ENCODE results near the gene NEK7.

Gene NEK7

GRCh38 chr1:198141668-198142351 is 15.0 kb upstream of the NEK7 start:
- Histone ChIP-seq H4K8ac (ENCODE audit: low read depth, low read length) (no peak overlapping the region), H3K79me1 (ENCODE audit: low read length) (no peaks in the 10 kb centered on the region), H2BK5ac (ENCODE audit: low read depth, low read length, poor library complexity) (no peak overlapping the region), H2BK120ac (ENCODE audit: insufficient read depth, low read length, poor library complexity) (no peak overlapping the region), H3K4me1 (ENCODE audit: control insufficient read depth in 1 of 2, insufficient read depth in 2 of 2, low read length in 2 of 2) (no peaks in the 10 kb centered on the region), H3K4ac (ENCODE audit: low read depth, low read length) (no peak overlapping the region), H4K91ac (ENCODE audit: low read depth, low read length) (no peak overlapping the region), H2BK12ac (ENCODE audit: low read length) (no peak overlapping the region), H3K79me2 (ENCODE audit: control insufficient read depth, insufficient read depth, low read length, poor library complexity) (no peaks in the 10 kb centered on the region), H3K4me2 (ENCODE audit: low read length) (no peak overlapping the region), H3K36me3 (ENCODE audit: control insufficient read depth in 1 of 2, insufficient read depth in 2 of 2, low read length in 2 of 2) (no peaks in the 10 kb centered on the region), H3K23ac (ENCODE audit: low read length) (no peak overlapping the region), H3K9me3 (ENCODE audit: insufficient read depth, low read depth, low read length) (no peaks in the 10 kb centered on the region), H2AFZ (ENCODE audit: insufficient read depth, low read length, poor library complexity) (no peak overlapping the region), H3K14ac (ENCODE audit: low read length) (no peak overlapping the region), H4K12ac (ENCODE audit: low read depth, low read length) (no peak overlapping the region), H3K27ac (ENCODE audit: low read depth, low read length) (no peak overlapping the region), H3K4me3 (ENCODE audit: low read depth, low read length) (no peak overlapping the region), H2AK5ac (ENCODE audit: low read length) (no peak overlapping the region), H3K9ac (ENCODE audit: low read length) (no peak overlapping the region), H3K18ac (ENCODE audit: low read length) (no peak overlapping the region), H3K27me3 (ENCODE audit: insufficient read depth, low read length) (no peaks in the 10 kb centered on the region)
- WGBS (ENCODE audit: extremely low coverage, insufficient coverage, insufficient read length) = no CpG with 5 or more reads among the region's 2 CpGs
- no peak for DNase-seq

GRCh38 chr1:198143797-198144196 is 13.0 kb upstream of the NEK7 start:
- H3K18ac ChIP-seq (ENCODE audit: low read length) = no peak overlapping the region
- no peak overlapping the region for H2BK5ac ChIP-seq (ENCODE audit: low read depth, low read length, poor library complexity)
- no peak overlapping the region for H2BK120ac ChIP-seq (ENCODE audit: insufficient read depth, low read length, poor library complexity)
- no peak overlapping the region for H3K14ac ChIP-seq (ENCODE audit: low read length)
- H4K12ac ChIP-seq (ENCODE audit: low read depth, low read length) = no peak overlapping the region
- H4K91ac ChIP-seq (ENCODE audit: low read depth, low read length) = no peak overlapping the region
- no peak overlapping the region for H3K4me3 ChIP-seq (ENCODE audit: low read depth, low read length)
- H2AK5ac ChIP-seq (ENCODE audit: low read length) = no peak overlapping the region
- H3K27ac ChIP-seq (ENCODE audit: low read depth, low read length) = no peak overlapping the region
- H3K4me1 ChIP-seq (ENCODE audit: control insufficient read depth in 1 of 2, insufficient read depth in 2 of 2, low read length in 2 of 2) = no peaks in the 10 kb centered on the region
- WGBS (ENCODE audit: extremely low coverage, insufficient coverage, insufficient read length) = no CpG with 5 or more reads among the region's 3 CpGs
- no peak overlapping the region for H3K4ac ChIP-seq (ENCODE audit: low read depth, low read length)
- DNase-seq = no peak
- no peak overlapping the region for H3K9ac ChIP-seq (ENCODE audit: low read length)
- H2BK12ac ChIP-seq (ENCODE audit: low read length) = no peak overlapping the region
- H2AFZ ChIP-seq (ENCODE audit: insufficient read depth, low read length, poor library complexity) = no peak overlapping the region
- no peaks in the 10 kb centered on the region for H3K9me3 ChIP-seq (ENCODE audit: insufficient read depth, low read depth, low read length)
- no peaks in the 10 kb centered on the region for H3K27me3 ChIP-seq (ENCODE audit: insufficient read depth, low read length)
- H3K23ac ChIP-seq (ENCODE audit: low read length) = no peak overlapping the region
- no peaks in the 10 kb centered on the region for H3K79me1 ChIP-seq (ENCODE audit: low read length)
- no peak overlapping the region for H4K8ac ChIP-seq (ENCODE audit: low read depth, low read length)
- H3K36me3 ChIP-seq (ENCODE audit: control insufficient read depth in 1 of 2, insufficient read depth in 2 of 2, low read length in 2 of 2) = no peaks in the 10 kb centered on the region
- H3K79me2 ChIP-seq (ENCODE audit: control insufficient read depth, insufficient read depth, low read length, poor library complexity) = no peaks in the 10 kb centered on the region
- no peak overlapping the region for H3K4me2 ChIP-seq (ENCODE audit: low read length)

GRCh38 chr1:198147216-198147615 is 9.6 kb upstream of the NEK7 start:
- Histone ChIP-seq H3K9me3 (ENCODE audit: insufficient read depth, low read depth, low read length) (no peaks in the 10 kb centered on the region), H3K14ac (ENCODE audit: low read length) (no peak overlapping the region), H3K27ac (ENCODE audit: low read depth, low read length) (no peak overlapping the region), H3K4ac (ENCODE audit: low read depth, low read length) (no peak overlapping the region), H3K79me1 (ENCODE audit: low read length) (no peaks in the 10 kb centered on the region), H3K23ac (ENCODE audit: low read length) (no peak overlapping the region), H3K36me3 (ENCODE audit: control insufficient read depth in 1 of 2, insufficient read depth in 2 of 2, low read length in 2 of 2) (no peaks in the 10 kb centered on the region), H2AK5ac (ENCODE audit: low read length) (no peak overlapping the region), H2BK120ac (ENCODE audit: insufficient read depth, low read length, poor library complexity) (no peak overlapping the region), H3K27me3 (ENCODE audit: insufficient read depth, low read length) (no peaks in the 10 kb centered on the region), H4K12ac (ENCODE audit: low read depth, low read length) (no peak overlapping the region), H3K4me1 (ENCODE audit: control insufficient read depth in 1 of 2, insufficient read depth in 2 of 2, low read length in 2 of 2) (no peaks in the 10 kb centered on the region), H2BK12ac (ENCODE audit: low read length) (no peak overlapping the region), H2BK5ac (ENCODE audit: low read depth, low read length, poor library complexity) (no peak overlapping the region), H3K4me3 (ENCODE audit: low read depth, low read length) (no peak overlapping the region), H4K91ac (ENCODE audit: low read depth, low read length) (no peak overlapping the region), H3K18ac (ENCODE audit: low read length) (no peak overlapping the region), H3K4me2 (ENCODE audit: low read length) (no peak overlapping the region), H3K9ac (ENCODE audit: low read length) (no peak overlapping the region), H4K8ac (ENCODE audit: low read depth, low read length) (no peak overlapping the region), H3K79me2 (ENCODE audit: control insufficient read depth, insufficient read depth, low read length, poor library complexity) (no peaks in the 10 kb centered on the region), H2AFZ (ENCODE audit: insufficient read depth, low read length, poor library complexity) (no peak overlapping the region)
- no peak for DNase-seq
- no CpG with 5 or more reads among the region's 2 CpGs for WGBS (ENCODE audit: extremely low coverage, insufficient coverage, insufficient read length)

GRCh38 chr1:198150369-198150768 is 6.4 kb upstream of the NEK7 start:
- WGBS (ENCODE audit: extremely low coverage, insufficient coverage, insufficient read length) = no CpG with 5 or more reads among the region's 1 CpG

More at GRCh38 chr1:198150369-198150768, 6.4 kb upstream of the NEK7 start:
- Histone ChIP-seq H4K91ac (ENCODE audit: low read depth, low read length) (no peak overlapping the region), H3K23ac (ENCODE audit: low read length) (no peak overlapping the region), H3K27me3 (ENCODE audit: insufficient read depth, low read length) (no peaks in the 10 kb centered on the region), H3K4ac (ENCODE audit: low read depth, low read length) (no peak overlapping the region), H3K79me1 (ENCODE audit: low read length) (peaks cover 1% of the 10 kb centered on the region), H2BK5ac (ENCODE audit: low read depth, low read length, poor library complexity) (no peak overlapping the region), H2BK120ac (ENCODE audit: insufficient read depth, low read length, poor library complexity) (no peak overlapping the region), H3K9ac (ENCODE audit: low read length) (no peak overlapping the region), H3K27ac (ENCODE audit: low read depth, low read length) (no peak overlapping the region), H2AFZ (ENCODE audit: insufficient read depth, low read length, poor library complexity) (no peak overlapping the region), H2BK12ac (ENCODE audit: low read length) (no peak overlapping the region), H3K9me3 (ENCODE audit: insufficient read depth, low read depth, low read length) (no peaks in the 10 kb centered on the region), H4K12ac (ENCODE audit: low read depth, low read length) (no peak overlapping the region), H3K4me3 (ENCODE audit: low read depth, low read length) (no peak overlapping the region), H3K79me2 (ENCODE audit: control insufficient read depth, insufficient read depth, low read length, poor library complexity) (no peaks in the 10 kb centered on the region), H2AK5ac (ENCODE audit: low read length) (no peak overlapping the region), H3K4me2 (ENCODE audit: low read length) (no peak overlapping the region), H4K8ac (ENCODE audit: low read depth, low read length) (no peak overlapping the region), H3K4me1 (ENCODE audit: control insufficient read depth in 1 of 2, insufficient read depth in 2 of 2, low read length in 2 of 2) (no peaks in the 10 kb centered on the region), H3K36me3 (ENCODE audit: control insufficient read depth in 1 of 2, insufficient read depth in 2 of 2, low read length in 2 of 2) (no peaks in the 10 kb centered on the region), H3K14ac (ENCODE audit: low read length) (no peak overlapping the region), H3K18ac (ENCODE audit: low read length) (no peak overlapping the region)
- no peak for DNase-seq
